Small intestine (tissue), 7 donors: ENCODE results near the gene CRHBP. TPM values are rescaled to one million over a fixed set of nuclear protein-coding genes. Genes with fewer than 3 reads are reported as not detected.
"Not testable (repeated sequence)": the region's sequence is repeated elsewhere in the genome, so short reads cannot be mapped to it uniquely, and the experiment has no call there.

Source experiments
- DNase-seq, 2 donors: peaks; one replicate each; pipeline versions ENCODE4 v3.0.0 to v3.0.0-alpha.2; 2013
- FAIRE-seq: peaks from 2 replicates; lab custom pipeline; 2012; peaks lifted over from hg19 to GRCh38; lab: Jason Lieb, UNC
- H3K27ac ChIP-seq, 3 donors: one replicate each; pipeline ENCODE4 v1.5.1; 2013; ENCODE audit warnings: low read length in 2 of 3, mild to moderate bottlenecking in 2 of 3, control low read depth in 1 of 3, inconsistent platforms in 1 of 3, low read depth in 1 of 3, moderate library complexity in 1 of 3
- H3K27me3 ChIP-seq, 3 donors: one replicate each; pipeline ENCODE4 v1.6.1; 2013; ENCODE audit warnings: low read length in 3 of 3, inconsistent platforms in 1 of 3; ENCODE audit not compliant: control insufficient read depth in 3 of 3, insufficient read depth in 3 of 3
- H3K36me3 ChIP-seq, 3 donors: one replicate each; pipeline ENCODE4 v1.6.1; 2013; ENCODE audit warnings: low read length in 3 of 3, inconsistent platforms in 1 of 3, low read depth in 1 of 3, mild to moderate bottlenecking in 1 of 3, moderate library complexity in 1 of 3; ENCODE audit not compliant: control insufficient read depth in 3 of 3, insufficient read depth in 2 of 3
- H3K4me1 ChIP-seq, 3 donors: one replicate each; pipeline ENCODE4 v1.6.1; 2013; ENCODE audit warnings: low read length in 2 of 3, inconsistent platforms in 1 of 3, low read depth in 1 of 3, mild to moderate bottlenecking in 1 of 3, moderate library complexity in 1 of 3; ENCODE audit not compliant: control insufficient read depth in 3 of 3, insufficient read depth in 2 of 3
- H3K4me3 ChIP-seq, 3 donors: one replicate each; pipeline ENCODE4 v1.5.1; 2013; ENCODE audit warnings: low read length in 3 of 3, control low read depth in 1 of 3, inconsistent platforms in 1 of 3, low read depth in 1 of 3, mild to moderate bottlenecking in 1 of 3, moderate library complexity in 1 of 3
- H3K9me3 ChIP-seq, 2 donors: one replicate each; pipeline ENCODE4 v1.6.1; 2013; ENCODE audit warnings: low read depth in 1 of 2, low read length in 1 of 2; ENCODE audit not compliant: control insufficient read depth in 2 of 2, insufficient read depth in 1 of 2
- WGBS, 3 donors: extraction: QIAGEN DNeasy Blood & Tissue Kit; methylation state at CpG; one replicate each; pipeline ENCODE4 v1.1.7; 2013; 5-methylcytosine and 5-hydroxymethylcytosine counted together
- polyA plus RNA-seq, 4 donors: library from polyadenylated mRNA; stranded (reverse) in 3 of 4; unstranded in 1 of 4; fragments of 200-250 nt in 3 of 4; fragments of 120-200 nt in 1 of 4; gene quantifications; one replicate each; pipeline versions ENCODE4 v1.2.1 to v1.2.3, GENCODE V29; 2013
- donor health status: healthy with polysubstance abuse.
- donor health status: control.
- donor health status: control.
- donor health status: Bipolar disorder and iron deficiency.
- donor health status: healthy.

CRHBP gene
- polyA plus RNA-seq, 4 donors, result 0.19 to 1.1 (median 0.78) TPM; not detected in 1

DNA sequence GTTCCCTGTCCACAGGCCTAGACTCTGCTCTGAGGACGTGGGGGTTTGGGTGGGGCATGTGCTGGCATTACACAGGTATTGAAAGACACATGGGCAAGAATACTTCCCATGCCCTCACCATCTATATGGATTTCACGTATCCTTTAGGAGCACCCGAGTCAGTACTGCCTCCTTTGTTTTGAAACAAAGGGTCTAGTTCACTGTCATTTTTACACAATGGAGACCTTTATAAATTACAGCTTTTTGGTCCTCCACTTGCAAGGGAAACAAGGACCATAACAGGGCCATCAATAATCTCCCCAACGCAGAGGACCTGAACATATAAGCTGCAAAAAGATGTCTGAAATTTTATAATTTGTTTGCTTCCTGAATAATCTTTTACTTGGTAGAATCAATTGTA lies 24.9 kb upstream of the CRHBP start:
- no peak for FAIRE-seq
- Histone ChIP-seq H3K27ac (no peak overlapping the region), H3K27me3 (peaks cover 0 to 10% (median 0%) of the 10 kb centered on the region in 3 donors), H3K36me3 (no peaks in the 10 kb centered on the region), H3K9me3 (no peaks in the 10 kb centered on the region), H3K4me3 (no peak overlapping the region), H3K4me1 (no peaks in the 10 kb centered on the region)
- no peak for DNase-seq
- 69 to 77% (median 74%) methylated on average over 4 of the region's 4 CpGs for WGBS, 3 donors

DNA sequence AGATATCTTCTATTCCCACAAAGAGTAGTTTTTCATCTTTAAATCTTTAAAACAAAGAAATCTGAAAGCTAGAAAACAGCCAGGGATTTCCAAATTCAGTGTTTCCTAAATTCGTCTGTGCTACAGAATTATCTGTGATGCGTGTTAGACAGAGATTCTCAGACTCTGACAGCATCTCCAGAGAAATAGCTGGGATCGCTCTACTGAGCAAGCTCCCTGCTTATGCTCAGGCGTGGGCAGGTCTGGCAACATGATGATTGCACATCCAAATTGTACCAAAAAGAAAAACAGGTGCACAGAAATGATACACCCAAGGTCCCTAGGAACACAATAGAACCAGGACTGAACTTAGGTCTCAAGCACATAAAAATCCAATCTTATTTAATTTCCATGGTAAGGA lies 22.8 kb upstream of the CRHBP start:
- 70 to 80% (median 71%) methylated on average over 4 of the region's 4 CpGs for WGBS, 3 donors
- DNase-seq, result no peak
- Histone ChIP-seq H3K4me3 (no peak overlapping the region), H3K9me3 (peaks cover 0 to 3% of the 10 kb centered on the region in 2 donors), H3K27ac (no peak overlapping the region), H3K4me1 (no peaks in the 10 kb centered on the region), H3K36me3 (no peaks in the 10 kb centered on the region), H3K27me3 (peaks cover 0 to 10% (median 2%) of the 10 kb centered on the region in 3 donors)
- no peak for FAIRE-seq

DNA sequence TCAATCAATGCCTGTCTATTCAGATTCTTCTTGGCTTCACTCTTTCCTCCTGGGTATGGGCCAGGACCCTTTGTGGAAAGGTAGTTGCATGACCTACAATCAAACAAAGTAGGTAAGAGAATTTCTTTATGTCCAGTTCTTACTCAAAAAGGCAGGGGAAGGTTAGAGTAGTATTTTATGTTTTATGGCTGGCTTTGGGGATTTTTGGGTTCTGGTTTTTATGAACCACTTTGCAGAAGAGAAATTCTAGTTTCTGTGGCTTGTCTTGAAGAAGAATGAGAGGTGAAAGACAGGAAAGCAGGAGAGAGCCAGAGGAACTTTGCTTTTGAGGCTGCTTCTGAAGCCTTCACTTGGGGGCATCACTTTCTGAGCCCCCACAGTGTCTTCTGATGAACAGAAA lies 14.7 kb upstream of the CRHBP start:
- Histone ChIP-seq H3K27me3 (peaks cover 0 to 2% (median 0%) of the 10 kb centered on the region in 3 donors), H3K9me3 (peaks cover 0 to 3% of the 10 kb centered on the region in 2 donors), H3K4me1 (no peaks in the 10 kb centered on the region), H3K36me3 (no peaks in the 10 kb centered on the region), H3K27ac (no peak overlapping the region), H3K4me3 (no peak overlapping the region)
- DNase-seq, result no peak
- no peak for FAIRE-seq

DNA sequence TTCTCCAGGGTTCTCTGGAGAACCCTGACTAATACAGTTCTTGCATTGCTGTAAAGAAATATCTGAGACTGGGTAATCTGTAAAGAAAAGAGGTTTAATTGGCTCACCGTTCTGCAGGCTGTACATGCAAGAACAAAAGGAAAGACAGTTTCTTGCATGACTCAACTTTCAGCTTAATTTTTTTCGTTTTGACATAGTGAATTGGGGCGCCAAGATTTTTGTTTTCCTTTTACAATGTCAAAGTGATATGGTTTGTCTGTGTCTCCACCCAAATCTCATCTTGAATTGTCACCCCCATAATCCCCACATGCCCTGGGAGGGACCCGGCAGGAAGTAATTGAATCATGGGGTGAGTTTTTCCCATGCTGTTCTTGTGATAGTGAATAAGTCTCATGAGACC lies 11.8 kb upstream of the CRHBP start:
- no peaks in the 10 kb centered on the region for H3K9me3 ChIP-seq
- no peak overlapping the region for H3K27ac ChIP-seq
- H3K4me3 ChIP-seq, result no peak overlapping the region
- H3K27me3 ChIP-seq, result peaks cover 0 to 2% (median 0%) of the 10 kb centered on the region in 3 donors
- H3K36me3 ChIP-seq, result no peaks in the 10 kb centered on the region
- 75 to 82% (median 79%) methylated on average over 4 of the region's 4 CpGs for WGBS, 3 donors
- no peaks in the 10 kb centered on the region for H3K4me1 ChIP-seq
- DNase-seq (no peak), FAIRE-seq (no peak)

DNA sequence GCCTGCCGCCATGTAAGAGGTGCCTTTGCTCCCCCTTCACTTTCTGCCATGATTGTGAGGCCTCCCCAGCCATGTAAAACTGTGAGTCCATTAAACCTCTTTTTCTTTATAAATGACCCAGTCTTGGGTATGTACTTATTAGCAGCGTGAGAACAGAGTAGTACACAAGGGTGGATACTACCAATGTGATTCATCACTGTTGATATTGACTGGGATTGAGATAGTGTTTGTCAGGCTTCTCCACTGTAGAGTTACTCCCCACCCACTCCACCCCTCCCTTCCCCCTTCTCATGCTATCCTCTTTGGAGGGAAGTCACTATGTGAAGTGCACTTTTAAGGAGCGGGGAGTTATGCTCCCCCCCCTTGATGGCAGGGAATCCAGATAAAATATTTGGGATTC lies 11.4 kb upstream of the CRHBP start:
- Histone ChIP-seq H3K4me1 (no peaks in the 10 kb centered on the region), H3K4me3 (no peak overlapping the region), H3K36me3 (no peaks in the 10 kb centered on the region), H3K27ac (no peak overlapping the region), H3K27me3 (peaks cover 0 to 2% (median 0%) of the 10 kb centered on the region in 3 donors), H3K9me3 (no peaks in the 10 kb centered on the region)
- WGBS, 3 donors, result 93 to 97% (median 96%) methylated on average over 3 of the region's 3 CpGs
- DNase-seq, result no peak
- no peak for FAIRE-seq

DNA sequence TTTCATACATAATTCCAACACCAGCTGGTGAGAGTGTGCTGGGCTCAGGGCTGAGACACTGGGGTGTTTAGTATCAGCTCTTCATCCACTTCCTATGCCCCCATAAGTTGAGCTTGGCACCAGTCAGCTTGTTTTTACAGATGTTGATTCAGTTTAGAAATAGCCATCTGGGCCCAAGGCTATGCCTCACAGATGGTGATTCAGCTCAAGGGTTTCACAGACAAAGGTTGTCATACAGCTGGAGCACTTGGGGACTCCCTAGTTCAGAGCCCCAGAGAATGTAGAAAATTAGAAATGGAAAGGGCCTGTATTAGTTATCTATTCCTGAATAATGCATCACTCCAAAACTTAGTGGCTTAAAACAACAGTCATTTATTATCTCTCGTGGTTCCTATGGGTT lies 10.3 kb upstream of the CRHBP start:
- H3K27ac ChIP-seq, result no peak overlapping the region
- 62 to 86% (median 76%) methylated on average over 1 of the region's 1 CpG for WGBS, 3 donors
- no peaks in the 10 kb centered on the region for H3K36me3 ChIP-seq
- FAIRE-seq, result no peak
- no peak overlapping the region for H3K4me3 ChIP-seq
- H3K9me3 ChIP-seq, result no peaks in the 10 kb centered on the region
- H3K4me1 ChIP-seq, result no peaks in the 10 kb centered on the region
- DNase-seq, result no peak
- H3K27me3 ChIP-seq, result peaks cover 0 to 2% (median 0%) of the 10 kb centered on the region in 3 donors

DNA sequence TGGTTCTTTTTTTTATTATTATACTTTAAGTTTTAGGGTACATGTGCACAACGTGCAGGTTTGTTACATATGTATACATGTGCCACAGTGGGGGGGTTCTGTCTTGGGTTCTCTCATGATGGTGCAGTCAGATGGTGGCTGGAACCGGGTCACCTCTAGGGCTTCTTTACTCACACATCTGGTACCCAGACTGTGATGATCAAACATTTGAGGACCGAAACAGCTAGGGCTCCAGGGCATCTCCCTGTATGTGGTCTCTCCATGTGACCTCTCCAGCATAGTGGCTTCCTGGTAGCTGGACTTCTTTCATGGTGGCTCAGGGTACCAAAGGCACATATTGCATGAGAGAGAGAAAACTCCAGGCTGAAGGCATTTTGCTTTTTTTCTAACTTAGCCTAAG lies 9.8 kb upstream of the CRHBP start:
- no peak for DNase-seq
- Histone ChIP-seq H3K27ac (no peak overlapping the region), H3K27me3 (peaks cover 0 to 2% (median 0%) of the 10 kb centered on the region in 3 donors), H3K36me3 (no peaks in the 10 kb centered on the region), H3K4me3 (no peak overlapping the region), H3K9me3 (no peaks in the 10 kb centered on the region), H3K4me1 (no peaks in the 10 kb centered on the region)
- FAIRE-seq, result no peak
- 79 to 95% (median 90%) methylated on average over 3 of the region's 3 CpGs for WGBS, 3 donors

DNA sequence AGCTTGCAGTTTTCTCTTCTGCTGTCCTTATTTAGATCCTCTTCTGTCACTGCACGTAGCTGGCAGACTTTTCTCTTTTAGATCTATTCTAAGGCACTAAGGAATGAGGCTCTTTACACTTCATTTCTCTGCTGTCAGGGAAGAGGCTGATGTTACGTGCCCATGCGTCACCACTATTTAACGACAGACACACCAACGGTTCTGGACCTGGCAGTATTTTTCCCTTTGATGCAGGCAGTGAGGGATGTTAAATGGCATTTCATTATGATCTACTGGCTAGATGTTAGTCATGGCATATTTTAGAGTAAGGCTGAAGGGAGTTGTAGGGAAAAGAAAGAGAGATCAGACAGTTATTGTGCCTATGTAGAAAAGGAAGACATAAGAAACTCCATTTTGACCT lies 8.2 kb upstream of the CRHBP start:
- Histone ChIP-seq H3K4me1 (no peaks in the 10 kb centered on the region), H3K27ac (no peak overlapping the region), H3K36me3 (no peaks in the 10 kb centered on the region), H3K9me3 (no peaks in the 10 kb centered on the region), H3K4me3 (no peak overlapping the region), H3K27me3 (peaks cover 0 to 2% (median 0%) of the 10 kb centered on the region in 3 donors)
- WGBS, 3 donors, result 69 to 77% (median 70%) methylated on average over 5 of the region's 5 CpGs
- FAIRE-seq (no peak), DNase-seq (no peak)

DNA sequence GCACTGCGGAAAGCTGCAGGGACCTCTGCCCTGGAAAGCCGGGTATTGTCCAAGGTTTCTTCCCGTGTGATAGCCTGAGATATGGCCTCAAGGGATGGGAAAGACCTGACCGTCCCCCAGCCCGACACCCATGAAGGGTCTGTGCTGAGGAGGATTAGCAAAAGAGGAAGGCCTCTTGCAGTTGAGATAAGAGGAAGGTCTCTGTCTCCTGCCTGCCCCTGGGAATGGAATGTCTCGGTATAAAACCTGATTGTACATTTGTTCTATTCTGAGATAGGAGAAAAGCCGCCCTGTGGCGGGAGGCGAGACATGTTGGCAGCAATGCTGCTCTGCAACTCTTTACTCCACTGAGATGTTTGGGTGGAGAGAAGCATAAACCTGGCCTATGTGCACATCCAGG lies 7.6 kb upstream of the CRHBP start:
- not testable (repeated sequence) for H3K4me3 ChIP-seq, H3K4me1 ChIP-seq, FAIRE-seq, H3K9me3 ChIP-seq, H3K27me3 ChIP-seq, H3K36me3 ChIP-seq, H3K27ac ChIP-seq
- peak in 1 of 2 donors; percentile 6 for DNase-seq
- WGBS, 3 donors, result 31 to 50% (median 45%) methylated on average over 9 of the region's 9 CpGs
